NCI-H1105 treated with DMSO at 0.1 percent for 48 hours (cell line): ENCODE measurements around the gene AGAP1.
A peak's percentile ranks its signal among the peaks of the same experiment; 100 is the strongest.

ENCODE experiments used
- DNase-seq: peaks from one replicate; lab custom pipeline; 2025; lab: John Stamatoyannopoulos, UW

The AGAP1 gene

GRCh38 chr2:235489897-235490296 lies 3.9 kb upstream of the AGAP1 start:
- no peak for DNase-seq

- DNase-seq: no peak
Measured at GRCh38 chr2:235492850-235493344, 946 bp upstream of the AGAP1 start.

- no peak for DNase-seq
Measured at GRCh38 chr2:235493402-235493774, 455 bp upstream of the AGAP1 start.

GRCh38 chr2:235494716-235495372 lies 1.0 kb downstream of the AGAP1 start:
- peak; percentile 4 for DNase-seq

- peak; percentile 17 for DNase-seq
Measured at GRCh38 chr2:235495373-235496238, 1.8 kb downstream of the AGAP1 start.

- no peak for DNase-seq
Measured at GRCh38 chr2:235496239-235496621, 2.4 kb downstream of the AGAP1 start.

GRCh38 chr2:235497096-235497495 lies 3.3 kb downstream of the AGAP1 start:
- no peak for DNase-seq

- no peak for DNase-seq
Measured at GRCh38 chr2:235498541-235498940, 4.7 kb downstream of the AGAP1 start.

- DNase-seq: no peak
Measured at GRCh38 chr2:235498946-235499812, 5.3 kb downstream of the AGAP1 start.

GRCh38 chr2:235500110-235500760 lies 6.4 kb downstream of the AGAP1 start:
- no peak for DNase-seq

- no peak for DNase-seq
Measured at GRCh38 chr2:235500761-235501672, 7.2 kb downstream of the AGAP1 start.

GRCh38 chr2:235501673-235502031 lies 7.8 kb downstream of the AGAP1 start:
- no peak for DNase-seq

- no peak for DNase-seq
Measured at GRCh38 chr2:235502336-235502735, 8.5 kb downstream of the AGAP1 start.

- no peak for DNase-seq
Measured at GRCh38 chr2:235504441-235505180, 10.8 kb downstream of the AGAP1 start.

GRCh38 chr2:235505181-235505741 lies 11.4 kb downstream of the AGAP1 start:
- no peak for DNase-seq

- peak; percentile 72 for DNase-seq
Measured at GRCh38 chr2:235506291-235506996, 12.6 kb downstream of the AGAP1 start.

- DNase-seq: no peak
Measured at GRCh38 chr2:235506997-235507615, 13.3 kb downstream of the AGAP1 start.

GRCh38 chr2:235507928-235508327 lies 14.1 kb downstream of the AGAP1 start:
- DNase-seq: no peak
